Endothelial cell of umbilical vein (primary cell): ENCODE measurements around the gene ETS1. TPM values are rescaled to one million over a fixed set of nuclear protein-coding genes. Genes with fewer than 3 reads are reported as not detected.

ENCODE experiments used
- BruUV-seq: library from RNA; stranded (reverse); fragments of 400-500 nt; replicated peaks from 2 replicates; lab custom pipeline; 2021; lab: Mats Ljungman, UMichigan
- CTCF ChIA-PET: fragments of 300-600, 350-600 bp; sonication (Branson Sonifier 250); formaldehyde crosslinking; loops from one replicate; lab custom pipeline; 2021; ENCODE audit warnings: antibody characterized with exemption, inconsistent platforms; lab: Charles Lee
- POLR2A ChIA-PET: fragments of 300-600, 350-600 bp; sonication (Branson Sonifier 250); formaldehyde crosslinking; loops from one replicate; lab custom pipeline; 2021; ENCODE audit warnings: antibody characterized with exemption, inconsistent platforms; lab: Charles Lee
- DNase-seq: peaks from one replicate; pipeline ENCODE4 v3.0.0-alpha.2; 2011; ENCODE audit warnings: low read depth, low spot score
- FAIRE-seq: peaks from 2 replicates; lab custom pipeline; 2011; peaks lifted over from hg19 to GRCh38; lab: Jason Lieb, UNC
- H2AFZ ChIP-seq: 2 replicates; pipeline ENCODE4 v1.6.0; 2012; ENCODE audit warnings: low read depth, low read length, control low read depth, inconsistent platforms
- H3K27ac ChIP-seq: 2 replicates; pipeline ENCODE4 v1.5.1; 2011; ENCODE audit warnings: low read depth, mild to moderate bottlenecking, control low read depth, low read length, moderate library complexity; ENCODE audit not compliant: insufficient read depth
- H3K27me3 ChIP-seq, 2 experiments: 2 replicates each; pipeline versions ENCODE4 v1.6.0 to v1.6.1; 2011; ENCODE audit warnings: low read length in 2 of 2, mixed read lengths in 1 of 2; ENCODE audit not compliant: control insufficient read depth in 2 of 2, insufficient read depth in 2 of 2
- H3K36me3 ChIP-seq, 2 experiments: 2 replicates in 1 of 2; 3 replicates in 1 of 2; pipeline ENCODE4 v1.5.1; 2011; ENCODE audit warnings: low read length in 2 of 2, mild to moderate bottlenecking in 1 of 2, moderate library complexity in 1 of 2; ENCODE audit not compliant: control insufficient read depth in 2 of 2, insufficient read depth in 2 of 2; ENCODE audit errors: extremely low read depth in 1 of 2
- H3K4me1 ChIP-seq: 3 replicates; pipeline ENCODE4 v1.5.1; 2011; ENCODE audit warnings: mild to moderate bottlenecking, low read length; ENCODE audit not compliant: control insufficient read depth, insufficient read depth; ENCODE audit errors: extremely low read depth
- H3K4me2 ChIP-seq: 2 replicates; pipeline ENCODE4 v1.6.1; 2011; ENCODE audit warnings: low read length, control low read depth, mixed read lengths; ENCODE audit not compliant: insufficient read depth
- H3K4me3 ChIP-seq, 3 experiments: fragments of 200-600 bp in 1 of 3; sonication (generic), shearing (Covaris generic) in 1 of 3; replicated peaks in 1 of 3; 2 replicates each; pipeline ENCODE4 v1.5.1; 2011 to 2016; ENCODE audit warnings: control low read depth in 3 of 3, low read length in 3 of 3, mild to moderate bottlenecking in 2 of 3, inconsistent platforms in 1 of 3, low read depth in 1 of 3, moderate library complexity in 1 of 3; ENCODE audit not compliant: insufficient read depth in 1 of 3
- H3K79me2 ChIP-seq: 2 replicates; pipeline ENCODE4 v1.6.0; 2012; ENCODE audit warnings: low read length, inconsistent platforms; ENCODE audit not compliant: control insufficient read depth, insufficient read depth
- H3K9ac ChIP-seq: replicated peaks from 2 replicates; pipeline ENCODE3; 2011; ENCODE audit warnings: low read length, control low read depth; ENCODE audit not compliant: insufficient read depth; ENCODE audit errors: extremely low read depth
- H3K9me1 ChIP-seq: replicated peaks from 3 replicates; pipeline ENCODE4 v1.6.0; 2011; ENCODE audit warnings: mild to moderate bottlenecking, low read length; ENCODE audit not compliant: control insufficient read depth, insufficient read depth; ENCODE audit errors: extremely low read depth
- H3K9me3 ChIP-seq: replicated peaks from 2 replicates; pipeline ENCODE4 v1.5.1; 2012; ENCODE audit warnings: low read length, inconsistent platforms; ENCODE audit not compliant: control insufficient read depth, insufficient read depth
- H4K20me1 ChIP-seq: replicated peaks from 2 replicates; pipeline ENCODE3; 2011; ENCODE audit warnings: mild to moderate bottlenecking, low read length; ENCODE audit not compliant: control insufficient read depth, insufficient read depth; ENCODE audit errors: extremely low read depth
- EZH2 ChIP-seq: IDR thresholded peaks from 2 replicates; pipeline ENCODE4 v1.6.1; 2012; ENCODE audit warnings: borderline replicate concordance, low read depth, mild to moderate bottlenecking, moderate library complexity, low read length, inconsistent platforms; ENCODE audit not compliant: severe bottlenecking
- FOS ChIP-seq: IDR thresholded peaks from 2 replicates; pipeline ENCODE4 v1.6.1; 2011; ENCODE audit warnings: mild to moderate bottlenecking, low read length, moderate library complexity, borderline replicate concordance; ENCODE audit not compliant: insufficient read depth
- GATA2 ChIP-seq: IDR thresholded peaks from 2 replicates; pipeline ENCODE4 v1.7.0; 2011; ENCODE audit warnings: low read depth, mild to moderate bottlenecking, moderate library complexity, mixed read lengths, low read length; ENCODE audit not compliant: insufficient read length, insufficient read depth
- JUN ChIP-seq: IDR thresholded peaks from 2 replicates; pipeline ENCODE4 v1.6.1; 2011; ENCODE audit warnings: borderline replicate concordance, low read depth; ENCODE audit not compliant: insufficient read length, insufficient read depth
- MAX ChIP-seq: IDR thresholded peaks from 2 replicates; pipeline ENCODE4 v1.6.1; 2011; ENCODE audit not compliant: insufficient read depth, insufficient read length
- MYC ChIP-seq: IDR thresholded peaks from one replicate; pipeline ENCODE4 v1.6.1; 2011; ENCODE audit warnings: mild to moderate bottlenecking, low read depth, low read length
- POLR2A ChIP-seq: IDR thresholded peaks from 2 replicates; pipeline ENCODE4 v1.6.1; 2012; ENCODE audit warnings: low read depth, mild to moderate bottlenecking, control low read depth, low read length
- POLR2AphosphoS5 ChIP-seq: IDR thresholded peaks from 2 replicates; pipeline ENCODE4 v1.6.1; 2012; ENCODE audit warnings: low read depth, mild to moderate bottlenecking, control low read depth, low read length, moderate library complexity; ENCODE audit not compliant: insufficient read depth
- dilution Hi-C: fragments of 300-500 bp; cut with MboI; formaldehyde crosslinking; loops from one replicate; pipeline ENCODE4 v1.15.0; 2019; ENCODE audit warnings: low sequenced_read_pairs; ENCODE audit not compliant: extremely low pct_ligation_motif_present
- intact Hi-C: fragments of 100-400 bp; cut with micrococcal nuclease; formaldehyde crosslinking; loops from one replicate; pipeline ENCODE4 v1.10.0; 2022
- polyA plus RNA-seq, 4 experiments: library from polyadenylated mRNA; depleted of rRNA in 3 of 4; stranded (reverse) in 3 of 4; unstranded in 1 of 4; fragments of >200 nt; gene quantifications; 2 replicates each; pipeline versions ENCODE4 v1.2.1 to v1.2.3, GENCODE V29; 2011 to 2012; ENCODE audit warnings: missing spikeins in 1 of 4
- total RNA-seq: library from RNA; stranded (reverse); gene quantifications from 2 replicates; pipeline ENCODE4 v1.2.3, GENCODE V29; 2021
- TF ChIP-seq, protein P1 (sequence below), 2 donors: IDR thresholded peaks; 1 replicate in 1 of 2; 2 replicates in 1 of 2; pipeline ENCODE4 v1.5.1; 2011; ENCODE audit warnings: low read length in 2 of 2, mild to moderate bottlenecking in 2 of 2, moderate library complexity in 2 of 2, control low read depth in 1 of 2, inconsistent platforms in 1 of 2, low read depth in 1 of 2; ENCODE audit not compliant: insufficient read depth in 1 of 2; ENCODE audit errors: extremely low read depth in 1 of 2

Gene ETS1
- total and polyA plus RNA-seq, 2 donors (not counting 3 experiments of a cell fraction or from before 2014, with no cell fraction given): 34.2 to 115 TPM

GRCh38 chr11:128448981-128449713 lies 138.2 kb downstream of the ETS1 start:
- no peaks in the 10 kb centered on the region for H3K36me3 ChIP-seq
- no peaks in the 10 kb centered on the region for H3K27me3 ChIP-seq
- no peak for TF ChIP-seq EZH2
- no peak for TF ChIP-seq FOS
- TF ChIP-seq POLR2A: no peak
- no peak for TF ChIP-seq MAX
- TF ChIP-seq JUN: no peak
- no peak for TF ChIP-seq POLR2AphosphoS5
- TF ChIP-seq MYC: no peak
- no peak for TF ChIP-seq GATA2
- TF ChIP-seq, protein P1, sequence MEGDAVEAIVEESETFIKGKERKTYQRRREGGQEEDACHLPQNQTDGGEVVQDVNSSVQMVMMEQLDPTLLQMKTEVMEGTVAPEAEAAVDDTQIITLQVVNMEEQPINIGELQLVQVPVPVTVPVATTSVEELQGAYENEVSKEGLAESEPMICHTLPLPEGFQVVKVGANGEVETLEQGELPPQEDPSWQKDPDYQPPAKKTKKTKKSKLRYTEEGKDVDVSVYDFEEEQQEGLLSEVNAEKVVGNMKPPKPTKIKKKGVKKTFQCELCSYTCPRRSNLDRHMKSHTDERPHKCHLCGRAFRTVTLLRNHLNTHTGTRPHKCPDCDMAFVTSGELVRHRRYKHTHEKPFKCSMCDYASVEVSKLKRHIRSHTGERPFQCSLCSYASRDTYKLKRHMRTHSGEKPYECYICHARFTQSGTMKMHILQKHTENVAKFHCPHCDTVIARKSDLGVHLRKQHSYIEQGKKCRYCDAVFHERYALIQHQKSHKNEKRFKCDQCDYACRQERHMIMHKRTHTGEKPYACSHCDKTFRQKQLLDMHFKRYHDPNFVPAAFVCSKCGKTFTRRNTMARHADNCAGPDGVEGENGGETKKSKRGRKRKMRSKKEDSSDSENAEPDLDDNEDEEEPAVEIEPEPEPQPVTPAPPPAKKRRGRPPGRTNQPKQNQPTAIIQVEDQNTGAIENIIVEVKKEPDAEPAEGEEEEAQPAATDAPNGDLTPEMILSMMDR (IDR thresholded peaks at IDR 0.05; ENCODE audit: extremely low read depth in 1 of 2, insufficient read depth in 1 of 2, low read depth in 1 of 2, low read length in 2 of 2): no peak
- POLR2A ChIA-PET: no interaction called here
- H3K4me3 ChIP-seq: no peak overlapping the region
- intact Hi-C loops: loop anchor here (10.0 kb wide), 1 partner anchor 414 kb away; no protein-coding TSS in a partner anchor
- DNase-seq (no peak), FAIRE-seq (no peak)
- H3K9me3 ChIP-seq: no peaks in the 10 kb centered on the region
- no peak overlapping the region for H2AFZ ChIP-seq
- dilution Hi-C loops: no loop called here
- CTCF ChIA-PET: interaction anchor here (1.0 kb wide), 1 partner anchor 205 kb away, joined by 3 read pairs; no protein-coding TSS in a partner anchor
- no peak overlapping the region for H3K9ac ChIP-seq
- no peaks in the 10 kb centered on the region for H3K79me2 ChIP-seq
- no peak overlapping the region for H3K27ac ChIP-seq
- H3K4me2 ChIP-seq: no peak overlapping the region
- no peaks in the 10 kb centered on the region for H3K4me1 ChIP-seq
- BruUV-seq: no TSS peak
- H3K9me1 ChIP-seq: no peaks in the 10 kb centered on the region
- no peaks in the 10 kb centered on the region for H4K20me1 ChIP-seq
